ENCODE data around the gene ASIC4. TPM values are rescaled to one million over a fixed set of nuclear protein-coding genes. Genes with fewer than 3 reads are reported as not detected.

Gene ASIC4
- total and polyA plus RNA-seq, 2 of the 8 experiments (the other 6 are each of a cell fraction or from before 2014, with no cell fraction given), result 0.12 to 0.22 TPM

DNA sequence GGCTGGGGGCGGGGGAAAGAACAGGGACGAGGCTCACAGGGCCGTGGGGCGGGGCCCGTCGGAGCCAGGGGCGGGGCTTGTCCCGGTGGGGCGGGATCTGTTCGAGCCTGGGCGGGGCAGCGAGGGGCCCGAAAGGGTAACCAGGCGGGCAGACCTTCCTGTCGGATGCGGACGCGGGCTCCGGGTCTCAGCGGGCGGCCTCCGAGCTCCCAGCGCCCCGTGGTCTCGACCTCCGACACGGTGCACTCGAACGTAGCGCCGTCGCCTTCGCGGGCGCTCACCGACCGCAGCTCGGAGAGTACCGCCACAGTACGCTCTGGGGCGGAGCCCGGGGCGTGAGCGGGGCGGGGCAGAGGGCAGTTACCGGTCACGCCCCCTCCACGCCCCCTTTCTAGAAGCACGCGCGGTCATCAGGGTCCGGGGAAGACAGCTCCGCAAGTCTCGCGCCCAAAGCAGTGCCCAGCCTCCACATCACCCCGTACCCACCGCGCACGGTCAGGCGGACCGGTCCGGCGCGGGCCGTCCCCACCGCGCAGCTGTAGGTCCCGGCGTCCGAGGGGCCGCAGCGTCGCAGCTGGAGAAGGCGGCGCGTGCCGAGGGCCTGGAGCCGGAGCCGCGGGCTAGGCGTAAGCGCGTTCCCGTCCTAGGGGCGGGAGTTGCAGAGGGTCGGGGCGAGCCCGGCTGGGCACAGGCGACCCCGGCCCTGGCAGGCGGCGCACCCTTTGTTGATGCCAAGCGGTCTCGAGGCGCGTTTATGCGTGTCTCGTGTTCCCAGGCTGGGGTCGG lies 38.3 kb downstream of the ASIC4 start (continued):
- TF ChIP-seq HDAC2 (IDR thresholded peaks at IDR 0.05; ENCODE audit: borderline replicate concordance in 1 of 2, low read depth in 2 of 2, low read length in 2 of 2), result 0 out of 4 replicates have a peak, but pooled peaks of 1 of the 2 experiments have one; percentile 24
- TF ChIP-seq NANOG (IDR thresholded peaks at IDR 0.05; ENCODE audit: insufficient read depth, low read depth, low read length, poor library complexity, severe bottlenecking), result no peak
- TF ChIP-seq CEBPB (IDR thresholded peaks at IDR 0.05; ENCODE audit: low read depth, low read length), result no peak
- TF ChIP-seq MAFK (IDR thresholded peaks at IDR 0.05; ENCODE audit: low read depth, low read length), result no peak
- TF ChIP-seq, protein P1, sequence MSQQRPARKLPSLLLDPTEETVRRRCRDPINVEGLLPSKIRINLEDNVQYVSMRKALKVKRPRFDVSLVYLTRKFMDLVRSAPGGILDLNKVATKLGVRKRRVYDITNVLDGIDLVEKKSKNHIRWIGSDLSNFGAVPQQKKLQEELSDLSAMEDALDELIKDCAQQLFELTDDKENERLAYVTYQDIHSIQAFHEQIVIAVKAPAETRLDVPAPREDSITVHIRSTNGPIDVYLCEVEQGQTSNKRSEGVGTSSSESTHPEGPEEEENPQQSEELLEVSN (IDR thresholded peaks at IDR 0.05), result peak; percentile 78
- no peak for TF ChIP-seq YY1 (IDR thresholded peaks at IDR 0.05; ENCODE audit: low read depth, low read length)
- TF ChIP-seq HDAC6 (IDR thresholded peaks at IDR 0.05; ENCODE audit: low read depth, low read length), result no peak
- no peak for TF ChIP-seq FOSL1 (IDR thresholded peaks at IDR 0.05; ENCODE audit: insufficient read depth, low read depth, low read length)
- TF ChIP-seq SP1 (IDR thresholded peaks at IDR 0.05; ENCODE audit: low read depth, low read length), result peak; percentile 80
- TF ChIP-seq RFX5 (IDR thresholded peaks at IDR 0.05; ENCODE audit: borderline replicate concordance, low read depth, low read length), result no peak
- no peak for TF ChIP-seq EP300 (IDR thresholded peaks at IDR 0.05; ENCODE audit: borderline replicate concordance in 1 of 2, low read depth in 2 of 2, low read length in 2 of 2)
- no peak for TF ChIP-seq CBX8 (IDR thresholded peaks at IDR 0.05; ENCODE audit: borderline replicate concordance, low read depth, low read length)
- no peak for TF ChIP-seq GABPA (IDR thresholded peaks at IDR 0.05; ENCODE audit: borderline replicate concordance, insufficient read depth, low read length)
- peak in 1 of 2 experiments; percentile 80; a peak in 2 of 3 replicates for TF ChIP-seq POLR2A (IDR thresholded peaks at IDR 0.05; ENCODE audit: control extremely low read depth in 1 of 2, low read depth in 2 of 2, low read length in 2 of 2)
- TF ChIP-seq PHF8 (conservative IDR thresholded peaks at IDR 0.05; ENCODE audit: low read depth, low read length), result peak; percentile 50; the same call in 1 of the 2 replicates
- no peak for TF ChIP-seq CTBP2 (IDR thresholded peaks at IDR 0.05; ENCODE audit: borderline replicate concordance, insufficient read depth, insufficient read length, low read length)
